Breast epithelium (tissue), 4 donors: ENCODE measurements around the gene EGLN3. TPM values are rescaled to one million over a fixed set of nuclear protein-coding genes. Genes with fewer than 3 reads are reported as not detected.

Experiments
- DNase-seq, 2 donors: peaks; one replicate each; pipeline ENCODE4 v3.0.0-alpha.2; 2019; ENCODE audit warnings: low spot score in 2 of 2
- H3K27ac ChIP-seq, 2 donors: fragments of 200-600 bp; sonication (generic) in 1 of 2; one replicate each; pipeline ENCODE4 v1.5.1; 2016 to 2019; ENCODE audit warnings: mild to moderate bottlenecking in 1 of 2
- H3K27me3 ChIP-seq, 2 donors: fragments of 200-600 bp; sonication (generic) in 1 of 2; one replicate each; pipeline versions ENCODE4 v1.5.1 to v1.6.0; 2017 to 2019; ENCODE audit warnings: control low read depth in 1 of 2, mild to moderate bottlenecking in 1 of 2
- H3K36me3 ChIP-seq: fragments of 200-600 bp; one replicate; pipeline ENCODE4 v1.5.1; 2019
- H3K4me1 ChIP-seq, 2 donors: fragments of 200-600 bp; sonication (generic); one replicate each; pipeline ENCODE4 v1.5.1; 2016 to 2019; ENCODE audit warnings: control low read depth in 1 of 2
- H3K4me3 ChIP-seq, 3 donors: fragments of 200-600 bp; sonication (generic); 1 replicate in 2 of 3; 2 replicates in 1 of 3; pipeline ENCODE4 v1.5.1; 2016 to 2019; ENCODE audit warnings: mild to moderate bottlenecking in 3 of 3, moderate library complexity in 2 of 3
- H3K9me3 ChIP-seq, 2 donors: fragments of 200-600 bp; sonication (generic) in 1 of 2; one replicate each; pipeline ENCODE4 v1.5.1; 2016 to 2019; ENCODE audit warnings: control low read depth in 1 of 2
- CTCF ChIP-seq, 3 donors: fragments of 450-650 bp; IDR thresholded peaks; one replicate each; pipeline ENCODE4 v1.5.1; 2016 to 2017; ENCODE audit warnings: antibody characterized with exemption in 3 of 3, mild to moderate bottlenecking in 3 of 3, moderate library complexity in 3 of 3
- POLR2A ChIP-seq: fragments of 450-650 bp; IDR thresholded peaks from one replicate; pipeline ENCODE4 v1.6.1; 2016; ENCODE audit warnings: antibody characterized with exemption, mild to moderate bottlenecking, moderate library complexity
- POLR2AphosphoS5 ChIP-seq, 3 donors: sonication (generic); formaldehyde crosslinking; IDR thresholded peaks; one replicate each; pipeline ENCODE4 v1.6.1; 2017; ENCODE audit warnings: antibody characterized with exemption in 3 of 3
- intact Hi-C: fragments of 100-400 bp; cut with DNase I; formaldehyde crosslinking; loops from one replicate; pipeline ENCODE4 v1.15.1; 2023; ENCODE audit warnings: low total_unique reads
- total RNA-seq, 3 donors: library from RNA; depleted of rRNA; stranded (reverse); fragments of >200 nt; gene quantifications; one replicate each; pipeline ENCODE4 v1.1.0, GENCODE V29; 2016

Gene EGLN3
- total RNA-seq, 3 donors from 2014 or later = 3.2 to 16.4 (median 13.9) TPM

DNA sequence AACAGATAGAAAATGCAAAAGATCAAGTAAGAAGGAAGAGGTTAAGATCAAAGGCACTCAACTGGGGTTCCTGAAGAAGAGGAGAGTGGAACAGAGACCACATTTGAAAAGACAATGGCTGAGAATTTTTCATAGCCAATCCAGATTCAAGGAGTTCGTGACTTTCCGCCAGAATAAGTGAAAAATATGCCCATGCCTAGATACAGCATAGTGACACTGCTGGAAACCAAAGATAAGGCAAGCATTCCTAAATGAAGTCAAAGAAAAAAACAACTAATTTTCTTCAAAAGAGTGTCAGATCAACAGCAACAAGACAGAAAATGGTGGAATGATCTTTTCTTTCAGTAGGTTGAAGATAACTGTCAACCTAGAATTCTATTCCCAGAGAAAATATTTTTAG, 47.5 kb downstream of the EGLN3 start:
- intact Hi-C loops = no loop called here
- Histone ChIP-seq H3K4me3 (no peak overlapping the region), H3K27ac (no peak overlapping the region), H3K9me3 (no peaks in the 10 kb centered on the region), H3K4me1 (no peaks in the 10 kb centered on the region), H3K36me3 (no peaks in the 10 kb centered on the region), H3K27me3 (no peaks in the 10 kb centered on the region)
- DNase-seq = no peak
- TF ChIP-seq POLR2AphosphoS5 (IDR thresholded peaks at IDR 0.05) (no peak), POLR2A (no peak), CTCF (IDR thresholded peaks at IDR 0.05) (no peak)

- no peak overlapping the region for H3K27ac ChIP-seq
- H3K36me3 ChIP-seq = no peaks in the 10 kb centered on the region
- no peak overlapping the region for H3K4me3 ChIP-seq
- intact Hi-C loops = no loop called here
- no peak for TF ChIP-seq CTCF (IDR thresholded peaks at IDR 0.05)
- no peak for TF ChIP-seq POLR2AphosphoS5 (IDR thresholded peaks at IDR 0.05)
- no peak for TF ChIP-seq POLR2A
- no peaks in the 10 kb centered on the region for H3K4me1 ChIP-seq
- H3K27me3 ChIP-seq = no peaks in the 10 kb centered on the region
- no peak for DNase-seq
- no peaks in the 10 kb centered on the region for H3K9me3 ChIP-seq
Observed at GRCh38 chr14:33902363-33902762, 48.5 kb downstream of the EGLN3 start.

GRCh38 chr14:33901426-33902155, 49.3 kb downstream of the EGLN3 start:
- TF ChIP-seq CTCF (IDR thresholded peaks at IDR 0.05) (no peak), POLR2A (no peak), POLR2AphosphoS5 (IDR thresholded peaks at IDR 0.05) (no peak)
- intact Hi-C loops = no loop called here
- no peaks in the 10 kb centered on the region for H3K36me3 ChIP-seq

GRCh38 chr14:33900706-33901105, 50.2 kb downstream of the EGLN3 start:
- no peak for DNase-seq
- Histone ChIP-seq H3K9me3 (no peaks in the 10 kb centered on the region), H3K4me1 (no peaks in the 10 kb centered on the region), H3K36me3 (no peaks in the 10 kb centered on the region), H3K4me3 (no peak overlapping the region), H3K27me3 (no peaks in the 10 kb centered on the region), H3K27ac (no peak overlapping the region)
- TF ChIP-seq POLR2AphosphoS5 (IDR thresholded peaks at IDR 0.05) (no peak), CTCF (IDR thresholded peaks at IDR 0.05) (no peak), POLR2A (no peak)
- intact Hi-C loops = no loop called here

More at GRCh38 chr14:33901426-33902155, 49.3 kb downstream of the EGLN3 start:
- H3K4me3 ChIP-seq = no peak overlapping the region
- H3K9me3 ChIP-seq = no peaks in the 10 kb centered on the region
- no peaks in the 10 kb centered on the region for H3K4me1 ChIP-seq
- H3K27me3 ChIP-seq = no peaks in the 10 kb centered on the region
- no peak overlapping the region for H3K27ac ChIP-seq
- DNase-seq = no peak

DNA sequence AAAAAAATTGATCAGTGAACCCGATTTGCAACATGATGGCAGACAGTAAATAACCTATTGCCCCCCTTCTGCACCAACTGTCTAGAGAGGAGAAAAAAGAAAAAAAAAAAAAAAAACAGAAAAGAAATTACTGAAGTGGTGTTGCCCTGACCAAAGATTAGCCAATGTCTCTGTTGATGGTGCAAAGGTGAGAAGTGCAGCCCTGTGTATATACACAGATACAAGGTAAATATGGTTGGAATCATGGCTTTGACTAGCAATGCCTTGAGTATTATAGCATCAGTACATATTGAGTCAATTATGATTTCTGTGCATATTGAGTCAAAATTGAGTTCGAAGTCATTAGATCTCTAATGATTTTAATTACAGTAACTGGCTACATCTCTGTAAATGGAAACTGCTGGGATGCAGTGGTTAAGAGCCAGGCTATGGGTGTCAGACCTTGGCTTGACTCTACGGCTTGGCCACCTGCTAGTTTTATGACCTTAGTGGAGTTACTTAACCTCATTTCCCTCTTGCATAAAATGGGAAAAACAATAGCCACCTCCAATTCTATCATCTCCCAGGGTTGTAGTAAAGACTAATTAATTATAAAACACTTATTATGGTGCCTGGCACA, 51.0 kb downstream of the EGLN3 start:
- TF ChIP-seq CTCF (IDR thresholded peaks at IDR 0.05) = no peak
- TF ChIP-seq POLR2AphosphoS5 (IDR thresholded peaks at IDR 0.05) = no peak
- no peak for TF ChIP-seq POLR2A
- intact Hi-C loops = no loop called here
- H3K9me3 ChIP-seq = no peaks in the 10 kb centered on the region

More for the DNA sequence above, 51.0 kb downstream of the EGLN3 start:
- H3K27ac ChIP-seq = no peak overlapping the region
- H3K36me3 ChIP-seq = no peaks in the 10 kb centered on the region
- H3K4me3 ChIP-seq = no peak overlapping the region
- H3K4me1 ChIP-seq = no peaks in the 10 kb centered on the region
- H3K27me3 ChIP-seq = no peaks in the 10 kb centered on the region
- DNase-seq = no peak
